Hematopoietic multipotent progenitor cell treated with erythropoietin and hydrocortisone succinate and interleukin-3 and kit ligand, for 17 days (in vitro differentiated cells): Measurements from ENCODE around the gene SCARF2.

Experiments
- DNase-seq: peaks from one replicate; pipeline ENCODE4 v3.0.0-alpha.2; 2015; ENCODE audit warnings: low spot score

Gene SCARF2

GRCh38 chr22:20439928-20440575, 2.4 kb upstream of the SCARF2 start:
- no peak for DNase-seq

- no peak for DNase-seq
Observed at GRCh38 chr22:20439556-20439927, 1.9 kb upstream of the SCARF2 start.

GRCh38 chr22:20438678-20439492, 1.3 kb upstream of the SCARF2 start:
- no peak for DNase-seq

- DNase-seq: no peak
Observed at GRCh38 chr22:20438427-20438677, 727 bp upstream of the SCARF2 start.

- DNase-seq: no peak
Observed at GRCh38 chr22:20436768-20437612, 635 bp downstream of the SCARF2 start.

GRCh38 chr22:20436307-20436767, 1.3 kb downstream of the SCARF2 start:
- DNase-seq: no peak

GRCh38 chr22:20435436-20436306, 2.0 kb downstream of the SCARF2 start:
- DNase-seq: no peak

GRCh38 chr22:20434773-20435172, 2.9 kb downstream of the SCARF2 start:
- no peak for DNase-seq

GRCh38 chr22:20434264-20434751, 3.3 kb downstream of the SCARF2 start:
- no peak for DNase-seq

- no peak for DNase-seq
Observed at GRCh38 chr22:20433686-20434241, 3.9 kb downstream of the SCARF2 start.

GRCh38 chr22:20433191-20433590, 4.4 kb downstream of the SCARF2 start:
- no peak for DNase-seq

GRCh38 chr22:20432244-20432686, 5.4 kb downstream of the SCARF2 start:
- DNase-seq: no peak

- no peak for DNase-seq
Observed at GRCh38 chr22:20431511-20432192, 6.0 kb downstream of the SCARF2 start.

- no peak for DNase-seq
Observed at GRCh38 chr22:20430720-20431510, 6.7 kb downstream of the SCARF2 start.

GRCh38 chr22:20430101-20430719, 7.4 kb downstream of the SCARF2 start:
- no peak for DNase-seq

- peak; percentile 55 for DNase-seq
Observed at GRCh38 chr22:20429254-20430100, 8.1 kb downstream of the SCARF2 start.

GRCh38 chr22:20428496-20429253, 8.9 kb downstream of the SCARF2 start:
- no peak for DNase-seq

GRCh38 chr22:20427945-20428417, 9.6 kb downstream of the SCARF2 start:
- DNase-seq: no peak
